ENCODE results near the gene PARK7.
A peak's percentile ranks its signal among the peaks of the same experiment; 100 is the strongest.

Gene PARK7

DNA sequence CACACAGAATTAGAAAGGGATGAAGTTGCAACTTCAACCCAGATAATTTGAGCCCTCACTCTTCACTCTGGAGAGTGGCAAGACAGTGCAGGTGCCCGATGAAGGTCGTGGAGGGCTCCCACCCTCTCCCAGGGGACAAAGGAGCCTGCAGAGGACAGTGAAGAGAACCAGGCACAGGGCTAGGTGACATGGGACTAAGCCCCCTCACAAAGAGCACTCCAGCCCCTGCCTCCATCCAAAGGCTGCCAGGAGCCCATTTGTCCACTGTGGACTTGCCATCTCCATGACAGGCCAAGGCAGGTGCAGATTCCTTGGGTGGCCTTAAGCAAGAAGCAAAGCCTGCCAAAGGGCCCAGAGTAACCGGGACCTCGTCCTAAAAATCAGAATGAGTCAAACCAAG, 49.5 kb downstream of the PARK7 start:
- DNase-seq, result no peak

DNA sequence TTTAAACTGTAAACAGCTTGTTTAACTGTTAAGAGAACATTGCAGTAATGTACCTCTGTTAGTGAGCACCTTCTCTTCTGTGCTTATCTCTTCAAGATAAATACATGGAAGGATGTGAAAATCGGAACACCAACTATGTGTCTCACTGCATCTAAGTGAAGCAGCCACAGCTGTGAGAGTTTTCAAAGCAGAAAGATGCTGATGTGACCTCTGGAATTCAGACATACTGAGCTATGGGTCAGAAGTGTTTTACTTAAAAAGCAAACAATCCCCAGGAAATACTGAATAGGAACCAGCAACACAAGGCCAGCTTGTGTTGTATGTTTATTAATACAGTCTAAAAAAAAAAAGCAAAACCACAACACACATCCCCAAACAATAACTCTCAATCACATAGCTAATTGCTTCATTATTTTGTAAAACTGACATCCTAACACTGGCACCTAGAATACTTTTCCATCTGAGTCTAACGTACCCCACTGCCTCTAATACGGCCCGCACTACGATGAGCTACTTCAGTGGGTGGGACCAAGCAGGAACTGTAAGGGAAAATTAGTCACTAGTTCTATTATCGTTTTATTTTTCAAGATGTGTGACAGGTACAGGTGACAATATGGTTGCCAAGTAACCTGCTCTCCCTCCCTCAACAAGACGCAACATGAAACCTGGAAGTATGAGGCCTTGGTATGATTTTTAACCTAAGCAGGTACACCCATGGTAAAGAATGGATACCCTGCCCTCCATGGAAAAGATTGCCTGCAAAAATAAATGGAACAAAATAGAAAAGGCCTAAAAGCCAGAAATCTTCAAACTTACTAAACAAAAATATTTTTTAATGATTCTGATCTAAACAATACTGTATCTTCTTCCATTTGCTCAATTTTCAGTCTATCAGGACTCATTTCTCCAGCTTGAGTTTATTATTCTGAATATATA, 50.7 kb downstream of the PARK7 start:
- no peak for DNase-seq

DNA sequence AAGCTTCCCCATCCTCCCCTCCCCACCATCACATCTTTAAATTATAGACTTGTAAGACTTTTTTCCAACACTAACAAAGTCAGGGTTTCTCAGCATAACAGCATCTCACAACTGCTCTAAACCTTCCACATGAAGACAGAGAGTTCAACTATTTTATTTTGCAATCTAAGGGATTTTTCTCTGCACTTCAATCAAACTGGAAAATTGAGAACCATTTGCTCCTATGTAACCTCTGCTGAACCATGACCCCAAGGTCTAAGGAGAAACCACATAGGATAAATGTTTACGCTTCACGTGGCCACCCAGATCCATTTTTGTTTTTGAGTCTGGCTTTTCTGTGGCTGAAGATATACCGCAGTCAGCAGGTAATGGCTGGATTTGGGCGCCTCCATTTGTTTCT, 51.4 kb downstream of the PARK7 start:
- DNase-seq, result no peak

DNA sequence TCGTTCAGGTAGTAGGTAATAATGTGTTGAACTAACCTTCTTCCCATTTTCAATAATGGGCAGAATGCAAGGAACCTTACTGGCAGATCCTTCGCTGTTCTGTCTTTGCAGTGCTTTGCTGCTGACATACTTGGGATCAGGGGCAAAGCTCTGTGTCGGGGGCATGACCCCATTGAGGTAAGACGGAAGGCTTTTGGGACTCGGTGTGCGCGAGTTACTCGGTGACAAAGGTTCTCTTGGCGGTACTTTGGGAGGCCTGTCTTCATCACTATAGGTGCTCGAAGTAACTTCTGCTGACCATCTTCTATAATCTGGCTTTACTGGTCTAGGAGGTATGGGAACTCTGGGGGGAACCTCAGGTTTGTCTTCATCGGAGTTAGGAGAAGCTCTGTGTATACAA, 51.9 kb downstream of the PARK7 start:
- DNase-seq, result no peak

DNA sequence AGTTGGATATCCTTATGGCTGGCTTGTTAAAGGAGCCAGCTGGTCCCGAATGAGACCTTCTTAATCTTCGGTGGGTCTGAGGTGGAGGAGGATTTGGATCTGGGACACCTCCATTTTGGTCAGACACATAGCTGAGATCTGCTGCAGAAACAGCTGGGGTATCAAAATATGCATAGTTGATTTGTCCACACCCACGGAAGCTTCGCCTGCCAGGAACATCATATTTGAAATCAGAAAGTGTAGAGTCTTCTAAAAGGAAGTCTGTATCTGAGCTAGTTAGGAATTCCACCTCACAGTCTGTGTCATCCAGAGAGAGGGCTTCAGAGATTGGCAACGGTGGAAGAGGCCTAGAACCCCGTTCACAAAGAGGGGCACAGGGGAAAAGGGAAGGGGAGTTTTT, 52.3 kb downstream of the PARK7 start:
- DNase-seq, result no peak

DNA sequence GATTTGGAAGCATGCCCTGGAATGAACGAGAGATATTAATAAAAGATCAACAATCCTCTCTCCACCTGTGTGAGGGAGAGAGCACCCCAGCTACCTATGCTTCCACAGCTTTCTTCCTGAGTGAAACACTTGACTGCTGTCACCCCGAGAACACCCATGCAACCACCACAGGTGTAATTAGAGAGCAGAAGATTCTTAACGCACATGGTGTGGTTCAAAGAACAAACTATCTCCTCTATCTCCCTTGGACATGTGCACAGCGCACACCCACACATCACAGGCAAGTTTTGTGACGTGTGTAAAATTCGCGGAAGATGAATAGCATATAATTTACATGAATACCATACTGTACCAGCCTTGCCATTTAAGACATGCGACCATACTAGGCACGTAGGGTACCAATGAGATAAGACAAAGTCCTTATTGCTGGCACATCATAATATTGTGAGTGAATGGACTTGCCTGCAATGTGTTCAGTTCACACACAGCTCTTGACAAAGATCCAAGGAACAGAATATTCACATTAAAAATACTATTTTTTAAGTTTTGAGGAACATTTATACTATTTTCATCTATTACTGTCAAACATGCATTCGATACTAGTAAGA, 53.0 kb downstream of the PARK7 start:
- no peak for DNase-seq

DNA sequence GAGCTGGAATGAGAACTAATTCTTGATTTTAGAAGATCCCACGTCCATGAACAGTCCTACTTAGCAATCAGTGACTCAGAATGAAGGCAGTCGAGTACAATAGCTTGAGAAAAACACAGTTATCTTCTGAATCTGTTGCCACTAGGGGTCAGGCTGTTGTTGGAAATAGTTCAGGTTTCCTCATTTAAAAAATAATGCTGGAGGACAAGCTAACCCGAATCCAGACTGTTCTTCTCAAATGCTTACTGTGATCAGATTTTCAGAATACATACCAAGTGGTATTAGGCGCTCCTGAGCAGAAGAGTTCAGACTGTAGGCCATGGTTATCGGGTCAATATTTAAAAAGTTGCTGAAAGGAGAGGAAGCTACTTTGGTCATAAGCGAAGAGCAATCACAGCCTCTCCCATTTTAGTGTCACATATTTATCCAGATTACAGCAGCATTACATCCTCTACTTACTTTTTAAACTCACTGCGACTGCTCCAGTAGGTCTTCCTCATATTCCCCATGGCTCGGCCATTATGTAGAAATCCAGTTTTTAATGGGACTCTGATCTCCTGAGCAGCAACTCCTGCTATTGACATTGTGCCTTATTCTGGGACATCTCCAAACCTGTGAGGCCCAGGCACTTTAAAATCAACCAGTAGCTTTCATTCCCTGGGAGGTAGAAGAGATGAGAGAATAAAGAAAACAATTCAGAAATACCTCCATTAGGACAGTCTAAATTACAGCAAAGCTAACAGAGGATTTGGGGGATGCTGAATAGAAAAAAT, 53.7 kb downstream of the PARK7 start:
- peak; percentile 86 for DNase-seq

DNA sequence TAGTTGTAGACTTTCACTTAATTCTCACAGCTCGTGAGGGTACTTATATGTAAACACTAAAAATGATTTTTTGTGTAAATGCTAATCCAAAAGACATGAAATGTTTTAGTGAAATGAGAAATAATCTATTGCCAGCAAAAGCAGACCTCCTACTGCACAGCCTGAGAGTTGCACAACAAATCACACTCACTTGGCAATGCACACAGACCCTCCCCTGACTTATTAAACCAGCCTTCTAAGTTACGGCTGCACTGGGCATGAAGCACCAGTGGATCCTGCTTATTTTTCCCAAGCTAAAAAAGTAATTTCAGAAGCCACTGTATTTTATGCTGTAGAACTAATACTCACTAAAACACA, 54.3 kb downstream of the PARK7 start:
- DNase-seq, result no peak

DNA sequence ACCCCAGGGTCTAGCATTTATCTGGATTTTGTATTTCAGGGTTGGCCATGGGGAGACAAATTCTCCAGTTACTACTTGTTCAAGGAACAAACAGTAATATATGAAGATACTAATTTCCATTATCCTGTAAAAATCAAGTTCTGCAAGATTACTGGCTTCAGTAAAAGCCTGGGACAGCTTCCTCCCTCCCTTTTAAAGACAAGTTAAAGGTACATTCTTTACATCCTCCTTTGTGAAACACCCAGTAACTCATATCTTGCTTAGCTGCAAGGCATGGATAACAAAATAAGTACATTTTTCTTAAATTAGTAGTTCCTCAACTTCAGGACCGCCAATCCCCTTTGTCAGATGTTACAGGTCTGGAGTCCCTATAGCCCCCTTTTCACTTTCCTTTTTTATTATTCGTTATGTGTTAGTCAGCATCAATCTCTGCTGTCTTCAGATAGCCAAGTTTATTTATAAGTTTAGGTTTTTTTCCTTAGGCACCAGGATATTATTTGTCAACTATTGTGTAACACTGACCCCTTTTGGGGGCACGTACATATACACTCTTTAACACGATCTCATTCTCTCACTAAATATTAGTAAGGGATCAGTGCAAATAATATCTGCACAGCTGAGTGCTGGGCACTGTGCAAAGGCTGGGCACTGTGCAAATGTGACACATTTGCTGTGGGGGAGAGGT, 54.8 kb downstream of the PARK7 start:
- DNase-seq, result no peak

DNA sequence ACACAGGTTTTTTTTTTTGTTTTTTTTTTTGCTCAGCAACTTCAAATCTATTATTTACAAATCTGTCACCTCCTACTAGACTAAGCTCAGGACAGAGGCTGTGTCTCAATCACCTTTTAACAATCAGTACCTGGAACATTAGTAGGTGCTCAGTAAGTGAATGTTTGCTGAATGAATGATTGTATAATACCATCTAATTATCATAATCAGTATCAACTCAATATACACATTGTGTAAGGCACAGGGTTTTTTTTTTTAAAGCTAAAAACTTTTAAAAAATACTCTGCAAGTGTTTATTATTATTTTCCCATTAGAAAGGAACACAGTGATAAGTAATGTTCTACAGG, 55.4 kb downstream of the PARK7 start:
- DNase-seq, result no peak

DNA sequence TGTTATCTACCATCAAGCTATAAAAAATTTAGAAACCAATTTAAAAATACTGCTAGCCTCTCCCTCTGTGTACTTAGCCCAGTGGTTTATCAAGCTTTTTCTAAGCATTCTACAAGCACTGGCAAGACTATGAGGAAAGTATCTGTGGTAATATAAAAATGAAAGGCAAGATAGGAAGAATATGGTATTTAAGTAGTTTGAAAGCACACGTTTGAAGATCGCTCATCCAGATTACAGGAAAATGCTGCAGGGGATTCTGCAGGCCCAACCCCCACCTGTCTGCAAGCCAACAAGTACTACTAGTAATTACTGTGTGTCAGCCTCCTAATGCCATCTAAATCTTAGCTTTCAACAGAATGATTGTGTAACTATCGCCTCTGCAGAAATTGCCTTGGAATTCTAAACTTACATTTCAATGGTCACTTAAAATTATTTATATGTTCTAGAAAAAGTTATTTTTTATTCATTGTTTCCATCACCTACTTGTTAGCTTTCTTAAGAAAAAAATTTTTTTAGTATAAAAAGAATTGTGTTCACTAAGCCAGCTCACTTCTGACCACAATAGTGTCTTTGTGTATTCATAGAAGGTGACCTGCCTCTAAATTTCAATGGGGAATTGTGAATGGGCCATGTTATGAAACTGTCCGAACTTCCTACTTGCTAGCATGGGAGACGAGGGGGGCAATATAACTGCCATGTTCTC, 56.1 kb downstream of the PARK7 start:
- peak; percentile 92 for DNase-seq

DNA sequence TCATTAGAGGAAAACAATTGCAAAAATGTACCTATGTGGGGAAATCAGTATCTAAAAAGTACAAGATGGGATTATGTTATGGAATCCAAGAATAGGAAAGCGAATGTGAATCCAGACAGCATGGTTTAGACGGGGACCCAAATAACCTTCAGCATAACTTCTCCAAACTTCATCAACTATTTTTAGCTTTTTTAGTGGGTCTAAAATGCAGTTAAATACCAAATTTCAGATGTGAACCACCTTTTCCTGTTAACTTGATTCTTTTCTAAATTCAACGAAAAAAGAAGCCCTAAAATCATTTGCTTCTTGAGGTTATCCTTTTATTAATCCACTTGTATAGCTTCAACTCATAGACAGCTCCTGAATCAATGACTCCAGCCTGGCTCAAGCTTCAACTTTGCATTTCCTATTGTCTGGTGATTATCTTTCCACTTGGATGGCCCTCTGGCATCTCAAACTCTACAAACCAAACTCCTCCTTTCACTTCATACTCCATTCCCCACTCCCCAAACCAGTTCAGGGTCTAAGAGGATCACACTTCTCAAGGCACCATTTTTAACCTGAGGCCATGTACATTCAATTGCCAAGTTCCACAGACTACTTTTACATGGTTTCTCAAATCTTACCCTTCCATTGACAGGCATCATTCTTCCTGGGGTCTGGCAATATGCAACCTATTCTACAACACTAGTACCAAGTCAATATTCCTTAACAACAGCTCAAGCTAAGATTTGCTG, 57.1 kb downstream of the PARK7 start:
- no peak for DNase-seq

DNA sequence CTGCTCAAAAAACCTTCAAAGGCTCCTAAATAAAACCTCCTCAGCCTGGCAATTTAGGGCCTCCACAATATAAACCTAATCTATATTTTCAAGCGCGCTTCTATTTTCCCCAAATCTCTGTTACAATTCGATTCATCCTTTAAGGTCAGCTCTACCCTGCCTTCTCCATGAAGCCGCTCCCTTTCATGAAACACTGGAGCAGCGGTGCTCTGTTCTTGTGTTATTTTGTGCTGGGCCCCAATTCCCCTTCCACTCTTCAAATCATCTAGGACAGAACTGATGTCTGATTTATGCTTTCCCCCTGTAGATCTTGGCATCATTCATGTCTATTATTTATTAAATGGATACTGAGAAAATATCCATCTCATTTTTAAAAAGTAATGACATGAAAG, 57.7 kb downstream of the PARK7 start:
- no peak for DNase-seq

DNA sequence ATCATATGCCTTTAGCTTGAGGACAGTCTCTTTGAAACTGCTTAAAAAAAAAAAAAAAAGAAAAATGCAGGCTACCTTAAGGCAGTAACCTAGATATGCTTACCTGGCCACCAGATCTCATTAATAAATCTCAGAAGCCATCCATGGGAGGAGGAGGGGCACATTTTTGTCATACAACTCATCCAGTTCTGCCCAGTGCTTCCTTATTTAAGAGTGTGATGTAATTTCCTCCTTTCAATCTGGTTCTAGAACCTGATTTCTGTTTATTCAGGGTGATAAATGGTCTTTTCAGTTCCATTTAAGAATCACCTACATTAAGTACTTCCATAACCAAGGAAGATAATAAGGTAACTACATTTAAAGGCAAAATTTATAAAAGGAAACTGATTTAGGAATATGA, 58.5 kb downstream of the PARK7 start:
- peak; percentile 51 for DNase-seq

DNA sequence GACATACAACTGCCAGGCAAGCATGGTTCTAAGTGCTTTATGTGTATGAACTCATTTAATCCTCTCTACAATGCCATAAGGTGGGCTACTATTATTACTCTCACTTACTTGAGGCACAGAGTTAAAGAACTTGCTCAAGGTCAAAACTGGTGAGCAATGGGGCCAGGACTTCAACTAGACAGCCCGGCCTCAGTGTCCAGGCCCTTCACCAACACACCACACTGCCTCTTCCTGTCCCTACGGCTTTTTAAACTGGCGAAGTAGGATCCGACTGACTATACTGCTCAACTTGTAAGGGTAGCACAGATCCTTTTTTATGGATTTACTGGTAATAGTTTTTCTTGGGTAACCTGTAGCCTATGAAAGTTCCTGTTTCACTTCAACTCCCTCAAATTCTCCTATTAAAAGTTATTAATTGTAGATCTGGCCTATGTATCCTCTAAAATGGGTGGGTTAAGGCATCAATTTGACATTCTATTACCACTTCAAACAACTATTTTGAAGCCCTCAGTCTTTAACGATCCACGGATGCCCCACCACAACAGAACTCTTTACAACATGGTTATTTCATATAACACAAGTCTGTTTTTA, 60.3 kb downstream of the PARK7 start:
- DNase-seq, result no peak

DNA sequence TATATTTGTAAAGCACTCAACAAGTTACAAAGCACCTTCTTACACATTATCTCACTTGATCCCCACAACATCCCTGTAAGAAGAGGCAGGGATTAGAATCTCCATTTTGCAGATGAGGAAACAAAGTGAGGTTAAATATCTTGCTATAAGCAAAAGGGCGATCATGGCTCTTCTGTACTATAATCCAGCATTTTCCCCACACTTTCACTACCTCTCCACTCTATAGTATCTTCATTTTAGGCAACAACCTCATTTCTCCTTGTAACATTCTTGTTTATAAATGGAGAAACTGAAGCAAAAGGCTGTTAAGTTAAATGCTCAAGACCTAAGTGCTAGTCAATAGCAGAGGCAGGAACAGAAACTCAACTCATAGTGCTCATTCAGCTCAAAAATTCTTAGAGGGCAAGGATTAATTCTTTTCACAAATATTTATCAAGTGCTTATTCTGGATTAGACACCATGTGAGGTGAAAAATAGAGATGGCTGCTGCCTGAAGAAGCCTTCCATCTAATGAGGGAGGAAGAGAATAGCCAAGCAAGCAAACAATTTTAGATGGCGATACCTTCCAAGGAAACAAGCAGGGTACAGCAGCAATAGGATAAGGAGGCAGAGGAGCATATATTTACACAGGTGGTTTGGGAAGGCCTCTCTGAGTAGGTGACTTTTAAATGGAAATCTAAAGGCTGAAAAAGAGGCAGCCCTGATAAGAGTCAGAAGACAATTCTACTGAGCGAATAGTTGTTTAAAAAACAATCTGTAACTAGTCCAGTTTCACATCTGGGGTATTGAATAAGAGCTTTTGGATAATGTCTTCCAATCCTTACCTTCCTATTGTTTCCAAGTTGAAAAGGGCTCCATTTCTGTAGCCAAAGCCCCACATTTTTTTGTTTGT, 61.1 kb downstream of the PARK7 start:
- DNase-seq, result no peak

DNA sequence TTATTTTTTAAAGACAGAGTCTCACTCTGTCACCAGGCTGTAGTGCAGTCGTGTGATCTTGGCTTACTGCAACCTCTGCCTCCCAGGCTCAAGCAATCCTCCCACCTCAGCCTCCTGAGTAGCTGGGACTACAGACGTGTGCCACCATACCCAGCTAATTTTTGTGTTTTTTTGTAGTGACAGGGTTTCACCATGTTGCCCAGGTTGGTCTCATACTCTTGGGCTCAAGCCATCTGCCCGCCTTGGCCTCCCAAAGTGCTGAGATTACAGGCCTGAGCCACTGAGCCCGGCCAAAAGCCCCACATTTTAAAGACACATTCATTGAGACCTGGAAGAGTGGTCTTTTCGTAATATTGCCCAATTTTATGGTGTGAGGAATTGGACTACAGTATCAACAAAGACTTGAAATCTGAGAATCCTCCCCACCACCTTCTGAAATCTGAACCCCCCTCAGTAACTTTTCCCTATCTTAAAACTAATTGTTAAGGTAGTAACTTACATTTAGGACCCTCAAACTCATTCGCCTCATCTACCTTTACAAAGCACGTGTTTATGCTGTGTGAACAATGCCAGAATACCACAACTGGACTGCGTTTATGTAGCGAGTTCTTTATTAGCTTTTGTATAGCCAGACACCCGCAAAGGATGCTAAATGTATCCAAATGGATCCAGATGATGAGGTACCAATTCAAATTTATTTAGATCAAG, 61.9 kb downstream of the PARK7 start:
- no peak for DNase-seq

DNA sequence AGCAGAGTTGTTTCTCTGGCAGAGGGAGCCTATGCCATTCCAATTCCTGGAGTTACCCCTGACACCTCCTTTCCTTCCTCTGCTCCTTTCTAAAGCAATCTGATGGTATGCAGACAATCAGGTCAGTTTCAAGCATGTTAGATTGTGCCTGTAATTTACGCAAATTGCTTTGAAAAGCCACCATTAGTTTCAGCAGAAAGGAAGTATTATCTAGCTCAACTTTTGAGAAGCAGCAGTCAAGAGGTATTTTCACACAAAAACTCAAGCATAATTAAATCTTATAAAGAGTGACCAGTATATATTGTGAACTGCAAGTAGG, 62.4 kb downstream of the PARK7 start:
- DNase-seq, result no peak

DNA sequence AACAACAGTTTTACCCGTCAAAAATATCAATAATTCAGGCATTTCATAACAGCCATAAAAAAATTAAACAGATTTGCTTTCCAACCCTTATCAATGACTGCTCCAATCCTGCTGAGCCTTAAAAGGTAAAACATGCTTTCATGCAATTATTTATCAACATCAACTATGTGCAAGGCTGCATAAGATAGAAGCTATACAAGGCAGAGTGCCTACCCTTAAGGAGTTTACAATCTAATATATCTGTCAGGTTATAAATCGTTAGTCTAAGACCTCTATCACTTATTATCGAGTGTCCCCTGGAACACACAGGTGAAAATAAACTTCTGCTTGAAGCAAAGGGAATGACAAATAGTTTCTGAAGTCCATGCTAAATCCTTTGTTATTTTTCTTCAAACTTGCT, 62.8 kb downstream of the PARK7 start:
- no peak for DNase-seq

DNA sequence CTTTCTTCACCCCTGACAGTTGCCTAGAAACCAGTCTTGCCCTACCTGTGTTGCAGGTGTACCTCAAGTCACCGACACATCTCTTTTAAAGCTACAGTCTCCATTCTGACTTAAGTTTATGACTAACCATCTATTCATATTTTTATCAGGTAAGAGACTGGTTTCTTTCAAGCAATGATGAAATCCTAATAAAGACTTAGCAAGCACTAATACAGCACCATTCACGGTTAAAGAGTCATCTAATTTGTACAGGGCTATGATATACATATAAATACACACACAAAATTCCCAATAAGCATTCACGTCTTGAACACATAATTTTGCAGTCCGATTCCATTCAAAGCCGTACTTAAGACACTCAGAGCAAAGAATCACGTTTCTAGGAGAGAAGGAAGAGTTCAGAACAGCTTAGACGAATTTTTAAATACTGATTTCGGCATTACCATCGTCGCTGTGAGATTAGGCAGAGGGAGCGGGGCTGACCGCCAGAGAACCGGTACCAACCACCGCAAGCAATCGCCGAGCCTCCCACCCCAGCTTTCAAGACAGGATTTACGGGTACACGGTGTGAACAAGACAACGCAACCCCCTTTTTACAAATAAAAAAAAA, 63.7 kb downstream of the PARK7 start:
- no peak for DNase-seq
